CD4-positive, alpha-beta T cell treated with Interleukin-15 for 1 hour (primary cell): ENCODE results near the gene RAD51B.

Experiments
- DNase-seq: peaks from one replicate; pipeline ENCODE4 v3.0.0-alpha.2; 2020

RAD51B gene

DNA sequence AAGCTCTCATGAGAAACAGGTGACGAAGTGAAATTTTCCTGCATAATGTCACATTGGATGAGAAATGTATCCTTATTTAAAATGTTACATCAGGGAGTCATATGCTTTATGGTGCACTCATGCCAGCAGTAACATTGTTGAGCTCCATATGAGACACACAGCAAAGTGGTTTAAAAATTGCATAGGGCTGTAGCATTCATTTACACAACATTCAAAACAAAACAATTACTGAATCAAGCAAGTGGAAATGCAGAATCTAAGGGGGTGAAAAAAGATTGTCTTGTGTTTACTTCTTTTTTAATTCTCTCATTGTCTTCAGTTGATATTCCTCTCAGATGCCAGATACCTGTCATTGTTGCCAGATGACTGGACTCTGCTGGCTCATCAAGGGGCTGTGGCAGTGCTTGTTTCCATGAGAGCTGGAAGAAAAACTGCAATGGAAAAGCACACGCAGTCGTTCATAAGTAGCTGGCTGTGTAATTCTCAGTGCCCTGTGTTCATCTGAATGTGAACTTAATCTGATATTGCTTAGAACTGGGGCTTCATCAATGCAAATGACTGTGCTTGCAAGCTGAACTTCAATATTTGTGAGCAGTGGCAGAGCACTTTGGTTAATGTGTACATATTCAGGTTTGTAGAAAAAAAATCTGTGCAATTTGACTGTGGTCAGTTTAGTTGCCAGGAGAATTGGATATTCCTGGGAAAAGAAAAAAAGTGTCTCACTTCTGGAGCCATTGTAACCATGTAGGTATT lies 305.6 kb downstream of the RAD51B start:
- no peak for DNase-seq

DNA sequence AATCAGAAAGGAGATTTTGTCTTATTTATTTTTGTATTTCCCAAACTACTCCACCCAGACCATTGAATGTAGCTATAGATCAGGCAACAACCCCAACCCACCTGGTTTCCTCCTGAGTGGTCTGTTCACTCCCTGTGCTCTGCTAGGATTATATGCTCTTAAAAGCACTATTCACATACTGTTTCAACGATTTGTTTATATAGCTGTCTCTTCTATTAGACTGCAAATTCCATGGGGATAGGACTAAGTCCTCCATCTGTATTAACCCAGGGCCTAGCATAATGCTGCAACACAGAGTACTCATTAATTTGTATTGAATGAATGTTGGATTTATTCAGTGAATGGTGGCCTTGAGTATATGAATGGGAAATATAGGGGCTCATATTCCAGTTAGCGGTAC lies 307.6 kb downstream of the RAD51B start:
- no peak for DNase-seq

DNA sequence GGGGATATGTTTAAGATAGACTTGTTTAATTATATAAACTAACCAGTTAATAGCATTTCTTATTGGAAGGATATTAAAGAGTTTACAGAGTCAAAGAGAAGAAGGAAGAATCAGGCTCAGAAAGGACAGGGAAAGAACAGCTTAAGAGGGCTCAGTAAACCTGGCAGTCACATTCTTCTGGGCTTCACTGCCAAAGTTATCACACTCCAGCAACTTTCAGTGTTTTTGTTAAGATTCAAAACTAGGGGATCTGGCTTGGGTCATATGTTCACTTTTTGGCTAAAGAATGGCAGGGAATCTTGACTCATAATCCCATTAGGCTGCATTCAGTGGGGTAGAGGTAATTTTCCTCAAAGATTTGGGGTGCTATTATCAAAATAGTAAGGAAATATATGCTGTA lies 312.3 kb downstream of the RAD51B start:
- DNase-seq: no peak

DNA sequence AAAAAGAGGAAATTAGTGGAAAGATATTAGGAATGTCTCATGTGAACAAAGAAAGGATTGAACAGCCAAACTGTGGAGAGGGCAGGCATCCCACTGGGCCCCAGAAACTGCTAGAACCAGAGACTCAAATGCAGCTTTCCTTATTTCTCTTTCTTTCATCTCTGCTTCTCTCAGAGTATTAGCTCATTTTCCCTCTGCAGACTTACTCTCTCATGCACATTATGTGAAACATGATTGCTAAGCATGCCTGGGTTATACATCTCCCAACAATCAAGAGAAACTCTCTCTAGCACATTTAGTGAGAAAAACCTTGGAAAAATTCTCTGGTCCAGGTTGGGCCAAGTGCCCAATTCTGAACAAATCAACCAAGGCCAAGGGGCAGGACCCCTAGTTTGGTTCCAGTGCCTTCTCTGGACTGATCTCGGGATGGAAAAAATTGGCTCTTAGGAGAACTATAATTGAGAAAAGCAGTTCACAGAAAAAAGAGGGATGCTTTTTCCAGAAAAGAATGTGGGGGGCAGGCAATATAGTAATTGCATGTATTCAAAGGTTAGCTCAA lies 313.1 kb downstream of the RAD51B start:
- no peak for DNase-seq

DNA sequence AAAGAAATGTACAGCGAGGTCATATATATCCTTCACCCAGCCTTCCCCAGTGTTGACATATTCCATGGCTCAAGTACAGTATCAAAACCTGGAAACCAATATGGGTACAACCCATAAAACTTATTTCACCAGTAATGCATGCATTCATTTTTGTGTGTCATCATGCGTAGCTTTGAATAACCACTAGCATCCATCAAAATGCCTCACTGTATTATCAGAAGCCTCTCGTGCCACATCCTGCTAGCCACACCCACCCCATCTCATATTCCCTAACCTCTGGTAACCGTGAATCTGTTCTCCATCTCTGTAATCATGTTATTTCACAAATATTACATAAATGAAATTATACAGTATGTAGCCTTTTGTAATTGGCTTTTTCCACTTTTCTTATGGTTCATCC lies 314.3 kb downstream of the RAD51B start:
- no peak for DNase-seq

DNA sequence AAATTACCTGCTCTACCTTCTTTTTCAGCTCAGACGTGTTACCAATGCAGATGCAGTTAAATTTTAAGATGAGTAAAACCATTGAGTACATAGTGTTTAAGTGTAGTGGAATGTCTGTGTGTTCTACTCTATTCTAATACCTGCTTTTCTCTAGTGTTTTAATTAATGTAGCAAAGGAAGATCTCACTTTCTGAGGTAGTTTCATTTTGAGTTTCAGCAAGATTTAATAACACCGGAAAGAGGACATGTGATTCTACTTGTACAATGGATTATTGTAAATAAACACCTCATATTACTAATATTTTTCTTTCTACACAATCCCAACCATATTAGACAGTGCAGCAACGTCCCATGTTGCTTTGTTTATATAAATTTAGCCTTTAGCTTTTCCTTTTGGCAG lies 315.4 kb downstream of the RAD51B start:
- DNase-seq: no peak

DNA sequence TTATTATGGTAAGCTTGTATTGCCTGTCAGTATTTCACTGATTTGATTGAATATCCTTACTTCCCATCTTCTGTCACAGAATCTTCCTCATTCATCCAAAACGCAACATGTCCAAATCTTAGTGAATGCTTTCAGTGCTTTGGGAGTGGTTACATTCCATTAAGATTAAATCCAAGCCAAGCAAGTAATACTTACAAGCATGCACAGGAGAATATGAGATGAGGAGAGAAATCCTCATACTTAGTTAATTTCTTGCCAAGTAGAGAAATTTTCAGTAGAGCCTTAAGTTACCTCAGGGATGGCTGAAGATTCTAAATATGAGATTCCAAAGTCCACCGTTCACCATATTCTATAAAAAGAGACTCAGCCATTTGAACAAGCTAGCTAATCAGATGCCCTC lies 316.0 kb downstream of the RAD51B start:
- no peak for DNase-seq

DNA sequence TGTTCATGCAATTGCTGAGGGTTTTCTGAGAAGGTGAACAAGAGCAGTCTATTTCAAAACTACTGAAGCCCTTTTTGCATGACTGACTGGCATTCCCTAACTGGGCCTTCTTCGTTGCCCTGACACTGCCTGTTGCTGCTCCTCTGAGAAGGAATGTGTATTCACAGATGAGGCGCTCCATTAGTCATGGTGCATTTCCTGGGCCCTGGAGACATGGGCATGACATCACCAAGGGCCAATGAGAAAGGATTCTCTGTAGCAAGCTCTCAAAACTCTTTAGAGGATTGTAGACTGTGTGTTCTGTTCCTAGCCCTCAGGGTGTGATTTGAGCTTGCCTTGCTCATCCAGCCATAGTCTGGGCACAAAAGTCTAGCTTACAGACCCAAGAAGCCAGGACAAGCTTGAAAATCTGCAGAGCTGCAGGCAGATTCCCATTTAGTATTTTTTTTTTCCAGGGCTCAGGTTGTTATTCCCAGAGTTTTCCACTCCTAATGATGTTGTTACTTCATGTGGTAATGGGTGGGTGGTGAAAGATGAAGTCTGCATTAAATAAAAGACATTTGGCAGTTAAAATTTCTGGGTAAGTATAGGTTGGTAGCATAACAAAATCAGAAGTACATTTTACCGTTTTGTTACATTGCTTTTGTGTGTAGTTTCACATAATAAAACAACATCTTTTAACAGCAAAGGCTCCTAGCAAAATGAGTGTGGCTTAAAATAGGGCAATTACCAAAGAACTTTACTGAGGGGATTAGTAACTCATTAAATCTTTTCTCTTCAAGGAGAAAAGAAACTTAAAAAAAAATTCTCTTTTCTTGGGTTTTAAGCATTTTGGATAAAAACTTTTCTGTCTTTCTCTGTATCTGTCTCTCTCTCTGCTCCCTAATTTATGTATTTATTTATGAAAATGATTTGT lies 318.4 kb downstream of the RAD51B start:
- DNase-seq: no peak

DNA sequence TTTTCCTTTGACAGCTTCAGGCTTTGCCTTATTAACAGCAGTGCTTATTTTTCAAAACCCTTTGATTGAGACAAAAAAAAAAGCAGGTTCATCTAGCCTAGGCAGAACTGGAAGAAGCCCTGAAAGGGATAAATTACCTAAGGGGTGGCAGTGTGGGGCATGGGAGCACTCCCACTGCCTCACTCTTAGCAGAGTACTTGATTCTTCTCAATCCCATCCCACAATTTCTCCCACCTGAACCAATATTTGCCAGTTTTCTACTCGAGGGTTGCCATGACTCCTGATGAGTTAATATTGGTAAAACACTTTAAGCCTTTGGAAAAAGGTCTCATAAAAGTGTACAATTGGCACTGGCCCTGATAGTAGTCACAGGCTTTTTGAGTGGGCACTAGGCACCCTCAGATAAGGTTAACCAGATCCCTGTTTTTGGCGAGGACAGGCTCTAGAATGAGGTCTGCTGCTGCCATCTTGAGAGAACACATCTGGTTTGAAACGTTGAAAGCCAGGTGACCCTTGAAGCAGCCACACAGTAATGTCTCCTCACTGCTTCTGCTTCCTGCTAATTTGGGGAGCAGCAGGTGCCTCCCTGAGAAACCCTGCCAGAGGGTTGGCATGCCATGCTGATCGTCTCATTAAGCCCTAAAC lies 320.0 kb downstream of the RAD51B start:
- no peak for DNase-seq

DNA sequence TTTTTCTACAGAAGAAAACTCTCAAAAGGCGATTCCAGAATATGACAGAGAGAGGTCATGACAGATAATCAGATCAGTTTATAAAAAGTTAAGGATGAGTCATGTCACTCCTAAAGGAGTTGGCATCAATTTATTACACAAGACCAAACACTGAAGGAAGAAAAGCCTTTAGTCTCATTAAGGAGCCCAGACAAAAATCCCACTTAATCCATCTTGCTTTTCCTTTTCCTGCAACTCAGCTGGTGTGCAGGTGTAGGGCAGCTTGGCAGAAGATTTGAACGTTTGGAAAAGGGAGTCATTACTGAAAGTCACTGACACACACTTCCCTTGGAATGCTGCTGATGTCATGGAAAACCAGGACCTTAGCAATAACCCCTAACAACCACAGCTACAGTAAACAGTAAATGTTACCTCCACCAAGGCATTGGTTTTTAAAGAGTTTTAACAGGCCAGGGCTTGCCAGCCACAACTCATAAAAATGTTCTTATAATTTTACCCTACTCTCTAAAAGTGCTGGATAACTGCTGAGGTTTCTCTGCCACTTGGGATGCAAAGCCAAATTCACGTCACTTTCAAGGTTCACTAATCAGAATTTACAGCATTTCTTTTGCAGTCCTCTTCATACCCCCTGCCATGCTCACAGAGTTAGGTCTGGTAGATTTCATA lies 320.6 kb downstream of the RAD51B start:
- DNase-seq: no peak

DNA sequence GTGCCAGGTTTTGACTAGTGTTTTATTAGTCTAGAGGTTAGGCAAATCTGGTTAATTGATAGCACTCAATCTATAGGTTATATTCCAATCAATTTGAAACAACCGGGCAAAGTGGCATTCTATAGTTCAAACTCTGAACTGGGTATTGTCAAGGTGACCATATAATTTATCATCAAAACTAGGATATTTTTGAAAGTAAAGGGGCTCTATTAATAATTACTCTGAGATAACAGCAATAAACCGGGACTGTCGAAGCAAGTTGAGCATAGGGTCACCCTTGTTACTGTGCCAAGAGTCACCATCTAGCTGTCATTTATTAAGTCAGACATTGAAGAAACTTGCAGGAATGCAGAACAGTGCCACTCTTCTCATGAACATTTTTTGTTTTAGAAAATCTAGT lies 321.2 kb downstream of the RAD51B start:
- DNase-seq: no peak

DNA sequence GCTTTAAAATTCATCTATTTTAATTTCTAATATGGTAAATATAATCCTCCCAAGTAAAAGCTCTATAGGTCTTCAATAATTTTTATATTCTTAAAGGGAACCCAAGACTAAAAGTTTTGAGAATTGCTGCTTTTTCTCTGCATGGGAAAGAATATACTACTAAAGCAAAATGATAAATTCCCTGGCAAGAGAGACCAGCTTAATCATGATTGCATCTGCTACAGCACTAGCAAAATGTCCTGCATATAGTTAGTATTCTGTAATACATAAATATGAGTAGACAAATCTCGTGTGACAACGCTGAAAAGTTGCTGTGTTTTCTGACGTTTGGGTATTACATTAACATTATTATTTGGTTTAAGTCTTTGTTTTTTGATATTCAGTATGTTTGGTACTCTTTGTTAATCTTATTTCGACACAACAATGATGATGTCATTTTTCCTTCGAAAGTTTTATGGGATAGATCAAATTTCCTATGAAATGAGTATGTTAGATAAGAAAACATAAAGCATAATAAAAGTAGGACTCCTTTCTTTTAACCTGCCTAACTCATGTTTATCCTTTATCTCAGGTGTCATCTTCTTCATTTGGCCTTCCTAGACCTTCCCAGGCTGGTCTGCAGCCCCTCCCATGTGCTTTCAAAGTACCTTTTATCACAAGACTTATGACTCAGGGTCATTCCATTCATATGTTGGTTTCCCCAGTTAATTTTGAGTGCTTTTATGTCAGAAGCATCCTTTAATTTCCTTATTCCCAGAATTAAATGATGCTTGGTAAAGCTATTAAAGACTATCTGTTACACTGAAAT lies 321.9 kb downstream of the RAD51B start:
- no peak for DNase-seq

DNA sequence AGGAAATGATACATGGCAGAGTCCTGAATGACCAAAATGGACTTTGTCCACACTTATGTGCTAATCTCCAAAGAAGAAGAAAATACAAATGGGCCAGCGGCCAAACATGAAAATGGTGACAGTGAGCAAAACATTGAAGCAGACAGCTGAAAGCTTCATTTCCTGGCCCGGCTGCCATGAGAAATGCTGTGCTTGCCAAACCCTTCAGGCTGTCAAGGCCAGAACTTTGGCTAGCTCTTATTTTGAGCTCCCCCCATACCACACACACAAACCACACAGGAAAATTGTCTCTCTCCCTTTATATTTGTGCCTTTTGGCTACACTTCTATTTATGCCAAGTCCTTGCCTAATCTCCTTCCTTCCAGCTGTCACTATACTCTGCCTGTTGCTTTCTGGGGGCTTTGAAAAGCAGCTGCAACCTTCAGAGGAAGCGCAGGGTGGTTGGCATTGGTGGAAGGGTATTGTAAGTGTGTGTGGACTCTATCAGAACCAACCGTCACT lies 323.8 kb downstream of the RAD51B start:
- DNase-seq: no peak

DNA sequence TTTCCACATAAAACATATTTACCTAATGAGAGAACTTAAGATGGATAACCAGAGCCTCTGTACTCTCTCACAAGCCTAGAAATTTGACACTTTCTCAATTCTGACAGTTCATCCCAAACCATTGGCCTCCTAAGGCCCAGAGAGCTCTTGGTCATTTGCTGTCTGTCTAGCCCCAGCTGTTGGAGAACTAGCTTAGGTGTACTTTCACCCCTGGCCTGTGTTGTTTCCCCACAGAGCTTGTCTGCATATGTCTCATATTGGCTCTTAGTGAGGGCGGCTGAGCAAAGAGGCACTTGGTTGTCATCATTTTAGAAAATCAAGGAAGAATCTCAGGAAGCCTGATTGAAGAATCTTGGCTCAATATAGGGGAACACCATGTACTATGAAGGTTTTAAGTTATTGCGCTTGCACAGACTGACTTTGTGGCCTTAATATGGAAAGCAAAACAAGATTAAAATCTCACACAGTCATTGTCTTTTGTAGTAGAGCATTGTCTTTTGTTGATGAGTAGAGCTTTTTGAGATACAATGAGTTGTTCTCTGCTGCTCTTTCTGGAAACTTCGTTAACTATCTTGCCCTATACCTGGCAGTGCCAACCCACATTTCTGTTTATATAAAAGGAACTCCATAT lies 324.6 kb downstream of the RAD51B start:
- DNase-seq: no peak

DNA sequence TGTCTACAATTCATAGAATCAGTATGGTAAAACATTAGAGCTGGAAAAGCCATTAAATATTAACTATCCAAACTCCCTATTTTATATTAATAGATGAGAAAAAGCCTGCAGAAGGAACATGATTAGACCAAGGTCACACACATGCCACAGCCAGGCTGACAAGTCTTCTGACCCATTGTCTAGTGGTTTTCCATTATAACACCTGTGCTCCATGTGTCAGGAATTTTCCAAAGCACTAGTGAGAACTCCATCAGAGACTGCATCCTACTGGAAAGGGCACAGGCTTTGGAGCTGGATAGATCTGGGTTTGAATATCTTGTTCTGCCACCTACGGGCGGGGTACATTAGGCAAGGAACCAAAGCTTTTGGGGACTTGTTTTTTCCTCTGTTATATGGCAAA lies 325.5 kb downstream of the RAD51B start:
- no peak for DNase-seq

DNA sequence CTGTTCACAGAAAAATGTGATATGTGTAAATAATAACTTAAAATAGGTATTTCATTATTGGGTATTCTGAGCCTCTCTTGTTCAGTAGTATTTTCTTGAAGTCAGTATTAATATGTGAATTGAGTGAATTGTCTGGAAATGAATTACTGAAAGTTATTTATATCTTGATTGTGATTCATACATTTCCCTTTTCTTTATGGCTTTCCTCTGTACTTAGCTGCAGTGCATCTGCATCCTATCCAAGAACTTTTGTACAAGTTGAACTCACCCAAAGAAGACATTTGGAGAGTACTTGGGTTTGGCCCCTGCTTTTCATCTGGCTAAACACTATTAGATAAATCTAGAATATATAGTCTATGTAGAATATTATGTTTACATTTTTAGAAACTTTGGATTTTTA lies 326.0 kb downstream of the RAD51B start:
- no peak for DNase-seq

DNA sequence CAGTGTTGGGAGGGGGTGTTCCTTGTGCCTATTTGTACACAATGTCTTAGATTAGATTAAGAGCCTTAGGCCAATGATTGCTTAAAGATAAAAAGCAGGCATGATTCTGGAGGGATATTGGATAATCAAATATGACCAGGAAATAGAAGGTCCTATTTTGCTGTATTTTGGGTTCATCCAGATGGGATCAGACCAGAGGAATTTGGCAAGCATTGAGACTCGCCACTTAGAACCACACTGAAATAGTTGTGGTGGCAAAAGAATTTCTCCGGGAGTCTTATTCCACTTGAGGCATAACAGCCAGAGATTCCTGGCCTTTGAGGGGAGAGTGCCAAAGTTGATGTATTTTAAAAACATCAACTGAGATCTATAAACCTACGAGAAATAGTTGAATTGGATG lies 327.2 kb downstream of the RAD51B start:
- no peak for DNase-seq

DNA sequence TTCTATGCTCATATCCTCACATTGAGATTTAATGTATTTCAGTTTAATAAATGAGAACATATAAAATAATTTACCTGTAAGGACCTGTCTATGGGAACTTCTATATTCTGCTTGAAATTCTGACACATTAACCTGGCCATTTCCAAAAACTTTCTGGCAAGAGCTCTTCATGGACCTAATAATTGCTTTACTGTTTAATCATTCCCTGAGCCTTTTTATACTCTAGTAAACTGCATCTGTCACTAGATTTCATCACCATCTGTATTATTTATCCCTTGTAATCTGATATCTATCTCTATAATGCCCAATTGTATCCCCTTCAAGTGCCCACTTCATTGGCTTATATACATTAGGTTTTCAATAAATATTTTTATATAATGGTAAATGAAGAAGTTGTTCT lies 327.7 kb downstream of the RAD51B start:
- no peak for DNase-seq

DNA sequence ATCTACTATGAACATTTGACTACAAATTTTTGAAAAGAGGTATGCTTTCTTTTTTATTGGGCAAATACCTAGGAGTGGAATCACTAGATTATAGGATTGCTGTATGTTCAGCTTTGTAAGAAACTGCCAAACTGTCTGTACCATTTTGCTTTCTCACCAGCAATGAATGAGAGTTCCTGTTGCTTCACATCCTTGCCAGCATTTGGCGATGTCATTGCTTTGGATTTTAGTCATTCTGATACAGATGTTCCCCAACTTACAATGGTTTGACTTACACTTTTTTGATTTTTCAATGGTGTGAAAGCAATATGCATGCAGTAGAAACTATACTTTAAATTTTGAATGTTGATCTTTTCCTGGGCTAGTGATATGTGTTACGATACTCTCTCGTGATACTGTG lies 328.7 kb downstream of the RAD51B start:
- DNase-seq: no peak

DNA sequence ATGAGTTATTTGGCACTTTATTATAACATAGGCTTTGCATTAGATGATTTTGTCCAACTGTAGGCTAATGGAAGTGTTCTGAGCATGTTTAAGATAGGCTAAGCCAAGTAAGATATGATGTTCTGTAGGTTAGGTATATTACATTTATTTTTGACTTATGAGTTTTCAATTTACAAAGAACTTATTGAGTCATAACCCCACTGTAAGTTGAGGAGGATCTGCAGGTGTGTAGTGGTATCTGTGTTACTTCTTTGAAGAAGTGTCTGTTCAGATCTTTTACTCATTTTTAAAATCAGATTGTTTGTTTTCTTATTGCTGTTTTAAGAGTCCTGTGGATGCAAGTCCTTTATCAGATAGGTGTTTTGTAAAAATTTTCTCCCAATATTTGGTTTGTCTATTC lies 329.2 kb downstream of the RAD51B start:
- no peak for DNase-seq

DNA sequence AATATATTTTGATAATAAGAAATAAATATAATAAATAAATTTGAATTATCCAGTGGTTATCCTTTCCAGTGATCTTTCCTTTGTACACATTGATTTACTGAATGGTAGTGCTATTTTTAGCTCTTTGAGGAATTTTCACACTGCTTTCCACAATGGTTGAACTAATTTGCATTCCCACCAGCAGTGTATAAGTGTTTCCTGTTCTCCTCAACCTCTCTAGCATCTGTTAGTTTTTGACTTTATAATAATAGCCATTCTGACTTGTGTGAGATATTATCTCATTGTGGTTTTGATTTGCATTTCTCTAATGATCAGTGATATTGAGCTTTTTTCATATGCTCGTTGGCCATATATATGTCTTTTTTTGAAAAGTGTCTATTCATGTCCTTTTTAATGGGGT lies 333.7 kb downstream of the RAD51B start:
- DNase-seq: no peak
